ENCODE data around the gene LAMA5. TPM values are rescaled to one million over a fixed set of nuclear protein-coding genes. Genes with fewer than 3 reads are reported as not detected.

LAMA5 gene
- total RNA-seq, 2 experiments from 2014 or later = 0.30 to 1.0 TPM

- ChIA-PET POLR2A (no interaction called here), CTCF (interaction anchor here (0.7 to 1.6 kb wide), 2 partner anchors 18 to 63 kb away, joined by 3 to 5 read pairs; partner anchors contain the start of gene ADRM1)
These were observed 2.0 kb downstream of the LAMA5 start for GRCh38 chr20:62364911-62365736.

DNA sequence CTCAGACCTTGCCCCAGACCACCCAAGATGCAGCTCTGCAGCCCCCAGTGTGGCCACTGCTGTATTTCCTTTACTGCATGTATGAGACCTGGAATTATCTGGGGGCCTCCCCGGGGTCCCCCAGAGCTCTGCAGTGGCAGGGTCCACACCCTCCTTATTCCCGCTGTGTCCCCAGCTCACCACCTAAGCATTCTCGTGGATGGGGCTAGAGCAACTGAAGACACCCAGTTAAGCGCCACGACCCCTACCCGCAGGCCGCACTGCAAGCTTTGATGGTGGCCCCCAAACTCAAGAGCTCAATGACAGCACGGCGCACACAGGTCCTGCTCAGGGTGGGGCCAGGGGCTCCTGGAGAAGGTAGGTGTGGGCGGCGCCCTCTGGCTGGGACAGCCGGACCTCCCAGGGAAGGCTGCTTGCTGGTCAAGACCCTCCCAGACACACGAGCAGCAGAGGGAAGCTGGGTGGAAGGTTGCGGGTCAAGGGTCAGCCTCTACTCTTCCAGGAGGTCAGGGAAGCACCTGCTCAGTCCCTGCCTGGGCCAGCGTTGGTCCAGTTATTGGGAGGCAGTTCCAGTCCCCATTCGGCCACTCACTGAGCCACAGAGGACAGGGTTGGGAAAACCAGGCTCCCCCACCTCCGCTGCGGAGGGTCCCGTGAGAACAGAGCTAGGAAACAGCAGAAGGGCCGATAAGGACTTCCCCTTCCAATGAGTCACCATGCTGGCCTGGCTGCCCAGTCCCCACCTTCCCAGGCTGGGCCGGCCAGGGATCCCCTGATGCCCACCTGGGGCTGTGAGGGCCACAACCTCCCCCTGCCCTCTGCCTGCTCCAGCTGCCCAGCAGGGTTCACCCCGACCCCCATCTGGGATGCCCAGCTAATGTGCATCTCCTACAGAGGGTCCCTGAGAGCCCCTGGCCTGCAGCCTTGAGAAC lies 2.9 kb downstream of the LAMA5 start:
- ChIA-PET CTCF (interaction anchor here (1.6 kb wide), 1 partner anchor 19 kb away, joined by 5 read pairs; no protein-coding TSS in a partner anchor), POLR2A (no interaction called here)

- ChIA-PET POLR2A (no interaction called here), CTCF (no interaction called here)
These were observed 3.9 kb downstream of the LAMA5 start for GRCh38 chr20:62362991-62363919.

- ChIA-PET POLR2A (no interaction called here), CTCF (no interaction called here)
These were observed 4.5 kb downstream of the LAMA5 start for GRCh38 chr20:62362590-62362940.

GRCh38 chr20:62361799-62362589 lies 5.1 kb downstream of the LAMA5 start:
- ChIA-PET CTCF (no interaction called here), POLR2A (no interaction called here)

- POLR2A ChIA-PET = no interaction called here
- CTCF ChIA-PET = no interaction called here
These were observed 6.0 kb downstream of the LAMA5 start for GRCh38 chr20:62360854-62361798.

- ChIA-PET POLR2A (no interaction called here), CTCF (no interaction called here)
These were observed 7.5 kb downstream of the LAMA5 start for GRCh38 chr20:62359491-62360121.

DNA sequence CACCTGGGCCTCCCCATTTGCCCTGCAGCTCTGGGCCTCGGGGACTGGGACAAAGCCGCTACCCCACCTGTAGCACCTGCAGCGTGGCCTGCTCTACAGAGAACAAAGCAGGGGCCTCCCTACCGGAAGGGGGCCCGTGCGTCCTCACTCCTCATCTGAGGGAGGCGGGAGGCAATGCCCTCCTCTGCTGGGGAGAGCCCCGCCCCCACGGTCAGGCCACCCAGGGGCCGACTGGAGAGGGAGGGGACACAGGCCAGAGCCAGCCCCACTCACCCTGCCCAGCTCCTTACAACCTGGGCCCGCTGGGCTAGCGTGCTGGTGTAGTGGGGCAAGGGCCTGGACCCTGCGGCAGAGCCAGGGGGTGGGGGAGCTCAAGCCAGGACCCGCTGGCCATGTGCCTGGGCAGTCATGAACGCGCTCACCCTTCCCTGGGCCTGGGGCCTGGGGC lies 8.0 kb downstream of the LAMA5 start:
- ChIA-PET CTCF (no interaction called here), POLR2A (no interaction called here)

DNA sequence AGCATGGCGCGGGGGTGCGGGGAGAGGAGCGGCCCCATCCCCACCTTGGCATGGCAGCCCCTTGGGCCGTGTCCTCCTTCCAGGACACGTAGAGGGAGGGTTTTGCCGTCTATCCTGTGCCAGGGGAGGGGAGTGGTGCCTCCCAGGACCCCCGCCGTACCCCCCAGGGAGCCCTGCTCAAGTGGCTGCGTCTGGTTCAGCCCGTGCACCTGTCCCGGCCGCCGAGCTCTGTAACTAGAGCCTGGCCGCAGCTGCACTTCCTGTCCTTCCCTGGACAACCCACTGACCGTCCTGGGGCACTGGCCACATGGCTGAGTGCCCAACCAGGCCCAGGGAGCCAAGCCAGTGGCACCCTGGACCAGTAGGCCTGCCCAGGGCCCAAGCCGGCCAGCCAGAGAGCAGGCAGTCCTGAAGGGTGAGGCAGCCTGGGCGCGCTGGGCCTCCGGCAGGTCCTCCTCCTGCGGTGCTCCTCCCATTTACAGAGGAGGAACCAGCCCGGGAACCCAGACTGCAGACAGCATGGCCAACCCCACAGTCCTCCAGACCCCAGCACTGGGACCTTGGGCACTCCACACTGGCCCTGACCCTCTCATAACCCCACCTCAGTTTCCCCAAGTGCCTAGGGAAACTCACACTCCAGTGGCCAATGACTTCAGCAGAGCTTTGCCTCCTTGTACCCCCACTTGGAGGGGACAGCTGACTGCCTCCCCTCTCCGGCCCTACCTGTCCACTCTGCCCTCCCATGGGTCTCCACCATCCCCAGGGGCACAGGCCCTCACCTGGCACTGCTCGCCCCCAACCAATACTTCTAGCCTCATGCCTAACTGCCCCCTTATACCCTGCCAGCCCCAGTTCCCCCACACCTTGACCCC lies 8.7 kb downstream of the LAMA5 start:
- CTCF ChIA-PET = no interaction called here
- POLR2A ChIA-PET = no interaction called here

- ChIA-PET CTCF (no interaction called here), POLR2A (no interaction called here)
These were observed 9.4 kb downstream of the LAMA5 start for GRCh38 chr20:62357681-62358080.

DNA sequence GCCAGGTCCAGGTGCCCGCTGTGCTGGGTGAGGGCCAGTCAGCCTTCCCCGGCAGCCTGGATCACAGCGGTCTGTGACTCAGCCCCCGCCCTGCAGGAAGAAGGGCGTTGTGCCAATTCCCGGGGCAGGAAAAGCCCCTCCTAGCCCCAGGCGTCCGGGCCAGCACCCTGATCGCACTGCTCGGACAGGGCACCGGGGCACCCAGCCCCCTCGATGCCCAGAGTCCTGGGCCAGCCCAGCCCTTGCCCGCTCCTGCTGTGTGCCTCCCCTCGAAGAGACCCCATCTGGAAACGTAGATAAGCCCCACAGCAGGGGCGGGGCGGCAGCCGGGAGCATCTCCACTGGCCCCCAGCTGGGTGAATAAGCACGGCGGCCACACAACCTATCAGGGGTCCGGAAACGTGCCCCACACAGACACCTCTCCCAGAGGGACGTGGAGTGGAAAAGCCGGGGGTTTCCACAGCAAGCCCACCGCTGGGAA lies 9.9 kb downstream of the LAMA5 start:
- POLR2A ChIA-PET = no interaction called here
- CTCF ChIA-PET = no interaction called here

GRCh38 chr20:62356589-62357186 lies 10.4 kb downstream of the LAMA5 start:
- ChIA-PET CTCF (no interaction called here), POLR2A (no interaction called here)

DNA sequence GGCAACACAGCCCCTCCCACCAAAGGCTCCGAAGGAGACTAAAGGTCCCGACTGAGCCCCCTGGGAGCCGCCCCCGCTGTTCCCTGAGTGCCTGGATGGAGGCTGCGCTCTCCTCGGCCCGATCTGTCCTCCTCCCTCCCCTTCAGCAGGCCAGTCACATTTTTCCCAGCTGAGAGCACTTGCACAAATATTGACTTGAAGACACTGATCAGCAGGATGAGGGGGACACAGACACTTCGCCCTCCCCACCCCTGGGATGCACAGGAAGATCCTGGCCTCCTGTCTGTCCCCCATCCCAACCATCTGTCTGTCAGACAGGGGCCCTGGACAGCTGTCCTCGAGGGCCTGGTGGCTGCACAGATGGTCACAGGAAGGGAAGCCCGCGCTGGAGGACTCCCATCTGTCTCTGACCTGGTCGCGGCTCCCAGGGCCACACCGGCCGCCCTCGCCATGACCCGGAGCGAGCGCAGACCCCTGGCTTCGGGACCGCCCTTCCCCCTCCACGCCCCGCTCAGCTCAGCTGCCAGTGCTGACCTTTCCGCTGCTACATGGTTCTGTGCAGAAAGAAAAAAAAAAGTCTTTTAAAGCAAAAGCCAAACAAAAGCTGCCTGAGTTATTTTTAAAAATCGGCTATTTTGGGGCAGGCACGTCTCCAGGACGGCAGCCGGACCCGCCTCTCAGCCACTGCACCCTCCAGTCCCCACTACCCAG lies 11.1 kb downstream of the LAMA5 start:
- ChIA-PET POLR2A (no interaction called here), CTCF (no interaction called here)

- ChIA-PET CTCF (no interaction called here), POLR2A (no interaction called here)
These were observed 11.6 kb downstream of the LAMA5 start for GRCh38 chr20:62355516-62355877.

GRCh38 chr20:62354811-62355341 lies 12.2 kb downstream of the LAMA5 start:
- ChIA-PET CTCF (no interaction called here), POLR2A (no interaction called here)

Measured in activated CD8-positive, alpha-beta memory T cell treated with anti-CD3 and anti-CD28 coated beads for 36 hours (primary cell).